ENCODE data around the gene ZNF543.

GRCh38 chr19:57317503-57317902, 2.8 kb upstream of the ZNF543 start:
- TF ChIP-seq POLR2A (IDR thresholded peaks at IDR 0.05) (no peak), CTCF (IDR thresholded peaks at IDR 0.05) (no peak)

Measured in breast epithelium (tissue), 3 donors.